ENCODE results near the gene QSER1.
"Not testable (repeated sequence)": the region's sequence is repeated elsewhere in the genome, so short reads cannot be mapped to it uniquely, and the experiment has no call there.

The QSER1 gene

GRCh38 chr11:32892355-32893092 lies at the start of gene QSER1:
Gene QSER1, plus strand, starts transcription at chr11:32892811. Its CDS starts 315 bp downstream, at chr11:32893126.
- DNase-seq (ENCODE audit: low read depth in 2 of 2) = no peak

DNA sequence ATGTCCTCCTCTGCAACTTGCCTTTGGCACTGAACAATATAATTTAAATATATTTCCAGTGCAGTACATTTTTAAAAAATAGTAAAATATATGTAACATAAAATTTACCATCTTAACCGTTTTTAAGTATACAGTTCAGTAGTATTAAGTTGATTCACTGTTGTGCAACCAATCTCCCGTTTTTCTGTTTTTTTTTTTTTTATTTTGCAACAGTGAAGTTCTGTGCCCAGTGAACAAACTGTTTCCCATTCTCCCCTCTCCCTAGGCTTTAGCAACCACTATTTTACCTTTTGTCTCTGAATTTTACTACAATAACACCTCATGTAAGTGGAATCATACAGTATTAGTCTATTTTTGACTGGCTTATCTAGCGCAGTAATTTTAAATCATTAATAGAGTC lies 49.1 kb upstream of the QSER1 start:
- no peak for DNase-seq (ENCODE audit: low read depth in 2 of 2)

- DNase-seq (ENCODE audit: low read depth in 2 of 2) = no peak
Measured at GRCh38 chr11:32847511-32847910, 45.1 kb upstream of the QSER1 start.

- no peak for DNase-seq (ENCODE audit: low read depth in 2 of 2)
Measured at GRCh38 chr11:32849761-32850160, 42.9 kb upstream of the QSER1 start.

GRCh38 chr11:32851251-32851650 lies 41.4 kb upstream of the QSER1 start:
- no peak for DNase-seq (ENCODE audit: low read depth in 2 of 2)

- no peak for DNase-seq (ENCODE audit: low read depth in 2 of 2)
Measured at GRCh38 chr11:32852207-32852606, 40.4 kb upstream of the QSER1 start.

DNA sequence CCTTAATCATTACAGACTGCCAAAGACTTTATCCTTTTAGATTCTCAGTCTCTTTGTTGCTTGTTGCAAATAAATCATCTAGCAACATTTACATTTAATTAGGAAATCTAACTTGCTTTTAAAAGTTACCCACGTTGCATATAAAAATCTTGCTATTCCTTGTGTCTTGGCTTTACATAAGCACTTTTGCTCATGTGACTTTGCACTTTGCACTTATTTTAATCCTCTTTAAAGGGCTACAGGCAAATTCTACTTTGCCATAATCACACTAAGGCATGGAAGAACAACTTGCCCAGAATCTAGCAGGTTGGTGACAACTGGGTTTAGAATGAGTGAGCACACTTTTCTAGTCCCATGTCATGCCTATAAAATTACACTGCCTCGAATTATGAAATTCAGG lies 37.0 kb upstream of the QSER1 start:
- DNase-seq (ENCODE audit: low read depth in 2 of 2) = no peak

DNA sequence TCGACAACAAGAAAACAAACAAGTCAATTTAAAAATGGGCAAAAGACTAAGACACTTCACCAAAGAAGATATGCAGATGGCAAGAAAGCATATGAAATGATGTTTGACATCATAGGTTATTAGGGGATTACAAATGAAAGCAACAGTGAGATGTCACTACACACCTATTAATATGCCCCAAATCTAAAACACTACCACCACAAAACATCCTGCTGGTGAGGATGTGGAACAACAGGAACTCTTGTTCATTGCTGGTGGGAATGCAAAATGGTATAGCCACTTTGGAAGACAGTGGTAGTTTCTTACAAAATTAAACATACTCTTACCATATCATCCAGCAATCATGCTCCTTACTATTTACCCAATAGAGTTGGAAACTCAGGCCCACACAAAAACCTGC lies 33.9 kb upstream of the QSER1 start:
- DNase-seq (ENCODE audit: low read depth in 2 of 2) = no peak

- no peak for DNase-seq (ENCODE audit: low read depth in 2 of 2)
Measured at GRCh38 chr11:32861850-32862577, 30.6 kb upstream of the QSER1 start.

GRCh38 chr11:32864555-32864954 lies 28.1 kb upstream of the QSER1 start:
- DNase-seq (ENCODE audit: low read depth in 2 of 2) = no peak

GRCh38 chr11:32868752-32869151 lies 23.9 kb upstream of the QSER1 start:
- not testable (repeated sequence) for DNase-seq (ENCODE audit: low read depth in 2 of 2)

DNA sequence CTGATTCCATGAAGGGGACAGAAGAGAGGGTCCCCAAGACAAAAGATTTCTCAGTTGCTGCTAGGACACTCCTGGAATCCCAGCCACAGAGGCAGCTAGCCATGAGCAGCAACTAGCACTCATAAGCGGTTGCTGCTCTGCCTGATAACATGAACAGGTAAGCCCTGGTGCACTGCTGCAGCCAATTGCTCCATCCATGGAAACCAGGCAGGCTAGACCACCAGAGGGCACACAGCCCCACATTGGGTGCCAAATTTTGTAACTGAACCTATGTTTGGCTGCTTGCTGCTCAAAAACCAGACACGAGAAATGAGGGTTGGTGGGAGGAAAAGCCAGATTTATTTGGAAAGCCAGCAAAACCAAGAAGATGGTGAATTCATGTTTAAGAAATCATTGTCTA lies 21.9 kb upstream of the QSER1 start:
- DNase-seq (ENCODE audit: low read depth in 2 of 2) = no peak

DNA sequence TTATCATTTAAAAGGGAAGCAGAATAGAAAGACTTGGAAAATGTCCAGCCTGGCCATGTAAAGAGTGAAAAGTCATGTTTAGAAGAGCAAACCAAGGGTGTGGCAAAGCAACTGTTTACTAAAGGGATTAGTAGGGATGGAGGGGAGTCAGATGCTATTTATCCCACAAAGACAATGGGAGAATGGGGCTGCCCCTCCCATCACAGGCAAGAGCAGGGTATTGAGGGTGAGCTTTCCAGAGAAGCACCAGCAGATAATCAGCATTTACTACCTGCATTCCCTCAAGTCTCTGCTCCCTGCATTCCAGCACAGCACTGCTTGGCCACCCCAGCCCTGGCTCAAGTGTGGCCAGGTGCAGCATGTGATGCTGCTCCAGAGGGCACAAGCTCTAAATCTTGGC lies 18.5 kb upstream of the QSER1 start:
- no peak for DNase-seq (ENCODE audit: low read depth in 2 of 2)

GRCh38 chr11:32881286-32881685 lies 11.3 kb upstream of the QSER1 start:
- no peak for DNase-seq (ENCODE audit: low read depth in 2 of 2)

GRCh38 chr11:32883421-32883820 lies 9.2 kb upstream of the QSER1 start:
- DNase-seq (ENCODE audit: low read depth in 2 of 2) = no peak

DNA sequence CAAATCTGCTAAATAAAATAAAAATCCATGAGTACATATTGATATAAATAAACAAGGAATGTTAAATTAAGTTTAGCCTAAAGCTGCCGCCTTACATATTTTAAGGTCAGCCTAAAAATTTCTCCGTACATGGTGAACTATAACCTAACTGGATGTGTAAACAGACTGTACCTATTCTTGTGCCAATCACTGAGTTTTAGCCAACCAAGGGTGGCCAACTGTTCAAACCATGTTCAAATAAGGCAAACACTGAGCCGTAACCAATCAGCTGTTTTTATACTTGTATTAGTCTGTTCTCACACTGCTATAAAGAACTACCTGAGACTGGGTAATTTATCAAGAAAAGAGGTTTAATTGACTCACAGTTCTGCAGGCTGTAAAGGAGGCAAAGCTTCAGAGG lies 8.6 kb upstream of the QSER1 start:
- DNase-seq (ENCODE audit: low read depth in 2 of 2) = no peak

DNA sequence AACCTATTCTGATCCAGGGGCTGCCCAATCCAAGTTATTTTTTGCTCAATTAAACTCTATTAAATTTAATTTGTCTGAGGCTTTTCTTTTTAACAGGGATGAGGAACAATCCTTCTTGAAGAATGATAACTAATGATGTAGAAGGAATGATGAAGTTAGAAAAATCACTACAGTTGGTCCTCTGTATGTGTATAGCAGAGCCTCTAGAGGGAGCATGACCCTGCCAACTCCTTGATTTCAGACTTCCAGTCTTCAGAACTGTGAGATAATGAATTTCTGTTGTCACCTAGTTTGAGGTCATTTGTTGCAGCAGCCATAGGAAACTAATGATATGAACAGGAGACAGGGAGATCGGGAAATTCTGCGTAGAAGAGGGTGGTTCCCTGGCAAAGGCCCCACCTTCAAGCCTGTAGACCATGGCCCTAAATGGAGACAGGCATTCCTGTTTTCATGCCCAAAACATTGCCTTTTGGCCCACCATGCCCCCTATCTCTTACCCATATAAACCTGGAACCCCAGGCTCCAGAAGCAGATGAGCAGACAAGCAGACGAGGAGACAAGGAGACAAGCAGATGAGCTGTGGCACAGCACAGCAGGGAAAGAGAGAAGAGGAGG lies 7.7 kb upstream of the QSER1 start:
- DNase-seq (ENCODE audit: low read depth in 2 of 2) = no peak

DNA sequence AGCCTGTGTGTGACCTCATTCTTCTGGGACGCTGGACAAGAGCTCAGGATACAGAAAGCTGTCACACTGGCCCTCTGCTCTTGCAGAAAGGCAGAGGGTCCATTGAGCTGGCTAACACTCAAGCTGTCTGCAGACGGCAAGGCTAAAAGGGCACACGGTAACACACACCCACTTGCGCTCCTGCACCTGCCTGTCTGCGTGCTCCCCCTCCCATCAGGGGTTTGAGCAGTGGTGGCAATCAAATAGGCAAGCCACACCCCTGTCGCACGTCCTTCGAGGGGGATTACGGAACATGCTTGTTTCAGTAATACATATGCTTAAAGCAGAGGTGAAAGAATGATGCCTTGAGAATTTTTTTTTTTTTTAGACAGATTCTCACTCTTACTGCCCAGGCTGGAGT lies 7.1 kb upstream of the QSER1 start:
- no peak for DNase-seq (ENCODE audit: low read depth in 2 of 2)

DNA sequence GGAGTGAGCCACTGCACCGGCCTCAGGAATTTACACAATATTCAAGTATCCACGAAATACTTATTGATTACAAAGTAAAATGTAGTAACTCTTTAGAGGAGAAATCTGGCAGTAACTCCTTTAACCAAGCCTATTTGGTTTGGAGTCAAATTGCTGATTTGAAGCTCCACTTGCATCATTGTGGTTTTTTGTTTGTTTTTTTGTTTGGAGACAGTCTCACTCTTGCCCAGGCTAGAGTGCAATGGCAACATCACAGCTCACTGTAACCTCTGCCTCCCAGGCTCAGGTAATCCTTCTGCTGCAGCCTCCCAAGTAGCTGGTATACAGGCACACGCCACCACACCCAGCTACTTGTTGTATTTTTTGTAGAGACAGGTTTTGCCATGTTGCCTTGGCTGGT lies 6.4 kb upstream of the QSER1 start:
- DNase-seq (ENCODE audit: low read depth in 2 of 2) = no peak

DNA sequence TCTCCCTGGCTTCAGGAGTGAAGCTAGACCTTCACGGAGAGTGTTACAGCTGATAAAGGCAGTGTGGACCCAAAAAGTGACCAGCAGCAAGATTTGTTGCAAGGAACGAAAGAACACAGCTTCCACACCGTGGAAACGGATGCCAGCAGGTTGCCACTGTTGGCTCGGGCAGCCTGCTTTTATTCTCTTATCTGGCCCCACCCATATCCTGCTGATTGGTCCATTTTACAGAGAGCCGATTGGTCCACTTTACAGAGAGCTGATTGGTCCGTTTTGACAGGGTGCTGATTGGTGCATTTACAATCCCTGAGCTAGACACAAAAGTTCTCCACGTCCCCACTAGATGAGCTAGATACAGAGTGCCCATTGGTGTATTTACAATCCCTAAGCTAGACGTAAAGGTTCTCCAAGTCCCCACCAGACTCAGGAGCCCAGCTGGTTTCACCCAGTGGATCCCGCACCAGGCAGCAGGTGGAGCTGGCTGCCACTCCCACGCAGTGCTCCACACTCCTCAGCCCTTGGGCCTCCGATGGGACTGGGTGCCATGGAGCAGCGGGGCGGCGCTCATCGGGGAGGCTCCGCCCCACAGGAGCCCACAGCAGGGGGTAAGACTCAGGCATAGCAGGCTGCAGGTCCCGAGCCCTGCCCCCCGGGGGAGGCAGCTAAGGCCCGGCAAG lies 4.8 kb upstream of the QSER1 start:
- not testable (repeated sequence) for DNase-seq (ENCODE audit: low read depth in 2 of 2)

DNA sequence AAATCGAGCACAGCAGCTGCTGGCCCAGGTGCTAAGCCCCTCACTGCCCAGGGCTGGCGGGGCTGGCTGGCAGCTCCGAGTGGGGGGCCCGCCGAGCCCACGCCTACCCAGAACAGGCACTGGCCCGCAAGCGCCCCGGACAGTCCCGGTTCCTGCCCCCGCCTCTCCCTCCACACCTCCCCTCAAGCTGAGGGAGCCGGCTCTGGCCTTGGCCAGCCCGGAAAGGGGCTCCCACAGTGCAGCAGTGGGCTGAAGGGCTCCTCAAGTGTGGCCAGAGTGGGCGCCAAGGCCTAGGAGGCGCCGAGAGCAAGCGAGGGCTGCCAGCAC lies 4.3 kb upstream of the QSER1 start:
- not testable (repeated sequence) for DNase-seq (ENCODE audit: low read depth in 2 of 2)

DNA sequence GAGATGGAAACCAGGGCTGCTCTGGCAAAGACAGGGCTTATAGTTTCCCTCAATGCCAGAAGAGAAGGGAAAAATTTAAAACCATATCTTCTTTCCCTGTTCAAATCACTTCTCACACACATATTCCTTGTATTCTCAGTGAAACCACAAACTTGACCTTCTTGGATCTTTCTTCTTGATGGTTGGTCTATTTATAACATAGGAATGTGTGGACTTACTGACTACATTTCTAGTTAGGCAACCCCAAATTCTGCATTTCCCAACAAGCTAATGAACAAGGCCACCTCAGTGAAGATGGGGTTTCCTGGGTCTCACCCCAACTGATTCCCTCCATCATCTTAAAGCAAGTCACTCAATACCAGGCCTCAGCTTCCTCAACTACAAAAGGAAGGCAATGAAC lies 3.8 kb upstream of the QSER1 start:
- no peak for DNase-seq (ENCODE audit: low read depth in 2 of 2)
